ENCODE data around the gene FRMPD3. TPM values are rescaled to one million over a fixed set of nuclear protein-coding genes. Genes with fewer than 3 reads are reported as not detected.

The FRMPD3 gene
- total RNA-seq, 1 donor from 2014 or later, result 0.17 TPM

GRCh38 chrX:107480272-107480671 lies 30.8 kb downstream of the FRMPD3 start:
- Histone ChIP-seq H3K9me3 (no peaks in the 10 kb centered on the region), H3K27me3 (no peaks in the 10 kb centered on the region), H3K36me3 (no peaks in the 10 kb centered on the region), H3K4me1 (no peaks in the 10 kb centered on the region), H3K4me3 (no peak overlapping the region), H3K27ac (no peak overlapping the region)
- TF ChIP-seq CTCF (IDR thresholded peaks at IDR 0.05), result no peak
- DNase-seq (no peak), ATAC-seq (no peak)
- intact Hi-C loops (cut with DNase I), result no loop called here

- H3K4me3 ChIP-seq, result no peak overlapping the region
- no peaks in the 10 kb centered on the region for H3K36me3 ChIP-seq
- H3K9me3 ChIP-seq, result no peaks in the 10 kb centered on the region
- TF ChIP-seq CTCF (IDR thresholded peaks at IDR 0.05), result no peak
- intact Hi-C loops (cut with DNase I), result no loop called here
- H3K27ac ChIP-seq, result no peak overlapping the region
- H3K4me1 ChIP-seq, result no peaks in the 10 kb centered on the region
- DNase-seq (no peak), ATAC-seq (no peak)
- H3K27me3 ChIP-seq, result no peaks in the 10 kb centered on the region
These were observed 32.6 kb downstream of the FRMPD3 start for GRCh38 chrX:107482046-107482445.

- TF ChIP-seq CTCF (IDR thresholded peaks at IDR 0.05), result no peak
- H3K36me3 ChIP-seq, result no peaks in the 10 kb centered on the region
- no peaks in the 10 kb centered on the region for H3K27me3 ChIP-seq
- H3K4me1 ChIP-seq, result no peaks in the 10 kb centered on the region
- H3K9me3 ChIP-seq, result no peaks in the 10 kb centered on the region
- ATAC-seq (no peak), DNase-seq (no peak)
- intact Hi-C loops (cut with DNase I), result no loop called here
- no peak overlapping the region for H3K27ac ChIP-seq
- no peak overlapping the region for H3K4me3 ChIP-seq
These were observed 34.7 kb downstream of the FRMPD3 start for GRCh38 chrX:107484002-107484726.

- Histone ChIP-seq H3K4me3 (no peak overlapping the region), H3K27ac (no peak overlapping the region), H3K4me1 (no peaks in the 10 kb centered on the region), H3K9me3 (no peaks in the 10 kb centered on the region), H3K36me3 (no peaks in the 10 kb centered on the region), H3K27me3 (no peaks in the 10 kb centered on the region)
- no peak for ATAC-seq
- DNase-seq, result no peak
- TF ChIP-seq CTCF (IDR thresholded peaks at IDR 0.05), result no peak
- intact Hi-C loops (cut with DNase I), result no loop called here
These were observed 35.6 kb downstream of the FRMPD3 start for GRCh38 chrX:107485013-107485412.

GRCh38 chrX:107493141-107493540 lies 43.7 kb downstream of the FRMPD3 start:
- intact Hi-C loops (cut with DNase I), result no loop called here
- no peak overlapping the region for H3K4me3 ChIP-seq
- no peak overlapping the region for H3K27ac ChIP-seq
- no peaks in the 10 kb centered on the region for H3K27me3 ChIP-seq
- no peaks in the 10 kb centered on the region for H3K36me3 ChIP-seq
- no peak for TF ChIP-seq CTCF (IDR thresholded peaks at IDR 0.05)
- no peaks in the 10 kb centered on the region for H3K9me3 ChIP-seq
- no peaks in the 10 kb centered on the region for H3K4me1 ChIP-seq
- no peak for DNase-seq
- ATAC-seq, result no peak

GRCh38 chrX:107496786-107497185 lies 47.3 kb downstream of the FRMPD3 start:
- intact Hi-C loops (cut with DNase I), result no loop called here
- TF ChIP-seq CTCF (IDR thresholded peaks at IDR 0.05), result no peak
- no peak for DNase-seq

More at GRCh38 chrX:107496786-107497185, 47.3 kb downstream of the FRMPD3 start:
- ATAC-seq, result no peak
- H3K4me1 ChIP-seq, result no peaks in the 10 kb centered on the region
- H3K36me3 ChIP-seq, result no peaks in the 10 kb centered on the region
- H3K27ac ChIP-seq, result no peak overlapping the region
- no peaks in the 10 kb centered on the region for H3K27me3 ChIP-seq
- no peaks in the 10 kb centered on the region for H3K9me3 ChIP-seq
- no peak overlapping the region for H3K4me3 ChIP-seq

All from upper lobe of right lung (tissue), 1 donor.